GM12878 (cell line): ENCODE measurements around the gene CCR1. TPM values are rescaled to one million over a fixed set of nuclear protein-coding genes. Genes with fewer than 3 reads are reported as not detected.

Experiments
- CREB1 ChIP-seq: IDR thresholded peaks from 2 replicates; pipeline ENCODE4 v1.6.1; 2012; ENCODE audit warnings: low read depth, mild to moderate bottlenecking, inconsistent platforms
- HDAC6 ChIP-seq: fragments of 200-600 bp; sonication (generic); IDR thresholded peaks from one replicate; pipeline ENCODE4 v1.8.0; 2017; ENCODE audit warnings: antibody characterized with exemption; ENCODE audit not compliant: unreplicated experiment
- KLF5 ChIP-seq: fragments of 450-650 bp; IDR thresholded peaks from 2 replicates; pipeline ENCODE4 v1.6.1; 2014; ENCODE audit warnings: mild to moderate bottlenecking; ENCODE audit not compliant: partially characterized antibody
- RAD21 ChIP-seq: IDR thresholded peaks from 2 replicates; pipeline ENCODE4 v1.6.1; 2011; ENCODE audit warnings: mild to moderate bottlenecking, low read depth, low read length, moderate library complexity; ENCODE audit not compliant: insufficient read depth
- SRF ChIP-seq, 2 experiments: IDR thresholded peaks; 2 replicates each; pipeline ENCODE4 v1.6.1; 2011; ENCODE audit warnings: low read depth in 2 of 2, low read length in 2 of 2, mild to moderate bottlenecking in 1 of 2, moderate library complexity in 1 of 2
- ZBED1 ChIP-seq: IDR thresholded peaks from 2 replicates; pipeline ENCODE4 v1.6.1; 2016; ENCODE audit warnings: borderline replicate concordance
- polyA plus RNA-seq, 11 experiments: library from polyadenylated mRNA; depleted of rRNA in 4 of 11; unstranded in 6 of 11; stranded (reverse) in 5 of 11; fragments of >200 nt; fragmentation: Nextera tagmentation in 4 of 11; fragmentation: Illumina TruSeq in 1 of 11; extraction: Ambion mirVana in 4 of 11; extraction: Trizol in 1 of 11; gene quantifications; 1 replicate in 1 of 11; 2 replicates in 10 of 11; pipeline versions ENCODE4 v1.2.1 to v1.2.3, GENCODE V29; 2011 to 2016; ENCODE audit warnings: inconsistent platforms in 2 of 11, missing spikeins in 2 of 11, low read depth in 1 of 11
- total RNA-seq, 4 experiments: library from RNA; depleted of rRNA in 3 of 4; stranded (reverse); fragments of >200 nt in 3 of 4; fragmentation: Illumina TruSeq in 1 of 4; extraction: Trizol in 1 of 4; gene quantifications; 2 replicates each; pipeline versions ENCODE4 v1.2.1 to v1.2.3, GENCODE V29; 2013 to 2021
- TF ChIP-seq, protein P1 (sequence below): fragments of 450-650 bp; IDR thresholded peaks from 2 replicates; pipeline ENCODE4 v1.6.1; 2016; ENCODE audit warnings: mild to moderate bottlenecking
- TF ChIP-seq, protein P2 (sequence below): fragments of 450-650 bp; formaldehyde crosslinking; IDR thresholded peaks from 2 replicates; pipeline ENCODE4 v1.4.0; 2022; ENCODE audit warnings: mild to moderate bottlenecking, moderate library complexity

Gene CCR1
- total and polyA plus RNA-seq, 10 of the 15 experiments (the other 5 are each of a cell fraction or from before 2014, with no cell fraction given), result 2.3 to 11.0 (median 7.8) TPM

- TF ChIP-seq SRF (IDR thresholded peaks at IDR 0.05; ENCODE audit: low read depth in 2 of 2, low read length in 2 of 2) (no peak), RAD21 (no peak), CREB1 (no peak), ZBED1 (no peak), HDAC6 (no peak), KLF5 (no peak)
- TF ChIP-seq, protein P1, sequence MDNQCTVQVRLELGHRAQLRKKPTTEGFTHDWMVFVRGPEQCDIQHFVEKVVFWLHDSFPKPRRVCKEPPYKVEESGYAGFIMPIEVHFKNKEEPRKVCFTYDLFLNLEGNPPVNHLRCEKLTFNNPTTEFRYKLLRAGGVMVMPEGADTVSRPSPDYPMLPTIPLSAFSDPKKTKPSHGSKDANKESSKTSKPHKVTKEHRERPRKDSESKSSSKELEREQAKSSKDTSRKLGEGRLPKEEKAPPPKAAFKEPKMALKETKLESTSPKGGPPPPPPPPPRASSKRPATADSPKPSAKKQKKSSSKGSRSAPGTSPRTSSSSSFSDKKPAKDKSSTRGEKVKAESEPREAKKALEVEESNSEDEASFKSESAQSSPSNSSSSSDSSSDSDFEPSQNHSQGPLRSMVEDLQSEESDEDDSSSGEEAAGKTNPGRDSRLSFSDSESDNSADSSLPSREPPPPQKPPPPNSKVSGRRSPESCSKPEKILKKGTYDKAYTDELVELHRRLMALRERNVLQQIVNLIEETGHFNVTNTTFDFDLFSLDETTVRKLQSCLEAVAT, result no peak
- TF ChIP-seq, protein P2, sequence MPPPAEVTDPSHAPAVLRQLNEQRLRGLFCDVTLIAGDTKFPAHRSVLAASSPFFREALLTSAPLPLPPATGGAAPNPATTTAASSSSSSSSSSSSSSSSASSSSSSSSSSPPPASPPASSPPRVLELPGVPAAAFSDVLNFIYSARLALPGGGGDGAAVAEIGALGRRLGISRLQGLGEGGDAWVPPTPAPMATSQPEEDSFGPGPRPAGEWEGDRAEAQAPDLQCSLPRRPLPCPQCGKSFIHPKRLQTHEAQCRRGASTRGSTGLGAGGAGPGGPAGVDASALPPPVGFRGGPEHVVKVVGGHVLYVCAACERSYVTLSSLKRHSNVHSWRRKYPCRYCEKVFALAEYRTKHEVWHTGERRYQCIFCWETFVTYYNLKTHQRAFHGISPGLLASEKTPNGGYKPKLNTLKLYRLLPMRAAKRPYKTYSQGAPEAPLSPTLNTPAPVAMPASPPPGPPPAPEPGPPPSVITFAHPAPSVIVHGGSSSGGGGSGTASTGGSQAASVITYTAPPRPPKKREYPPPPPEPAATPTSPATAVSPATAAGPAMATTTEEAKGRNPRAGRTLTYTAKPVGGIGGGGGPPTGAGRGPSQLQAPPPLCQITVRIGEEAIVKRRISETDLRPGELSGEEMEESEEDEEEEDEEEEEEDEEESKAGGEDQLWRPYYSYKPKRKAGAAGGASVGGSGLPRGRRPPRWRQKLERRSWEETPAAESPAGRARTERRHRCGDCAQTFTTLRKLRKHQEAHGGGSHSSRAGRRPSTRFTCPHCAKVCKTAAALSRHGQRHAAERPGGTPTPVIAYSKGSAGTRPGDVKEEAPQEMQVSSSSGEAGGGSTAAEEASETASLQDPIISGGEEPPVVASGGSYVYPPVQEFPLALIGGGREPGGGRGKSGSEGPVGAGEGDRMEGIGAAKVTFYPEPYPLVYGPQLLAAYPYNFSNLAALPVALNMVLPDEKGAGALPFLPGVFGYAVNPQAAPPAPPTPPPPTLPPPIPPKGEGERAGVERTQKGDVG (CRISPR knock-in tag), result no peak
These were observed 1.7 kb downstream of the CCR1 start (continued) for GRCh38 chr3:46206282-46207015.
